DMS153 treated with DMSO at 0.1 percent for 48 hours (cell line): ENCODE data around the gene CREB3L1.

Experiments
- DNase-seq: peaks from one replicate; lab custom pipeline; 2025; ENCODE audit not compliant: unreplicated experiment; lab: John Stamatoyannopoulos, UW

CREB3L1 gene

DNA sequence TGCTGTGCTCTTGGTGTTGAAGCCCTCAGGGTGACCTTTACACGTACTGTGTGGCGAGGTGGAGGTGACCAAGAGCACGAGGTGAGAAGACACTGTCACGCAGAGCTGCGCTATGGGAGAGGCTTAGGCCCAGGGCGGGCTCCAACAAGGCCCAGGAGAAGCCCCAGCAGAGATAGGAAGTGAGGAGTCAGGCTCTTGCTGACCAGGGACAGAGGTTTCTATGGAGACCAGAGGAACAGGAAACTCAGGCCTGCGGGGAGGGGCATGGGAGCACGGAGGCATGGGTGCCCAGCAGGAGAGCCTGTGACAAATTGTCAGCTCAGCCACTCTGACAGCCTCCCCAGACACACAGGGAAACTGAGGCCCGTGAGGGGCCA lies 85.6 kb downstream of the CREB3L1 start:
- no peak for DNase-seq

DNA sequence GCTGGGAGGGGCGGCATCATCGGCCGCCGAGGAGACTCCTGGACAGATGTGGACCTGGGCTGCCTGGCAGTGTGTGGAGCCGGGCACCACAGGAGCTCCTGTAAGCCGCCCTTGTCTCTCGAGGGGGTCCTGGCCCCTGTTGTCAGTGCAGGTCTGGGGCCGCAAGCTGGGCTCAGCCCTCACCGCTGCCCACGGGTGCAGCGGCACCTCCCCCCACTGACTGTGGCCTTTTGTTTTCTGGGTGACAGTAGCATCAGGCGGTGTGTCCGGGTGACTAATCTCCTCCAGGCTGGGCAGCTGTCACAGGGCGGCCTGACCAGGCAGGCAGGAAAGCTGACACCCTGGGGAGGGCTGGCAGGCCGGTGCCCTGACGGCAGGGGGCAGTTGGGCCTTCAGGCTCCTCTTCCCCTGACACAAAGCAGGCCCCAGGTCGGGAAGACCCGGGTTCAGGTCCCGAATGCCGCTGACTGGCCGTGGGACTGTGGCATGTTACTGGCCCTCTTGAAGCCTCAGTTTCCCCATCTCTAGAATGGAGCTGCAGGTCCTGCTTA lies 86.1 kb downstream of the CREB3L1 start:
- no peak for DNase-seq

DNA sequence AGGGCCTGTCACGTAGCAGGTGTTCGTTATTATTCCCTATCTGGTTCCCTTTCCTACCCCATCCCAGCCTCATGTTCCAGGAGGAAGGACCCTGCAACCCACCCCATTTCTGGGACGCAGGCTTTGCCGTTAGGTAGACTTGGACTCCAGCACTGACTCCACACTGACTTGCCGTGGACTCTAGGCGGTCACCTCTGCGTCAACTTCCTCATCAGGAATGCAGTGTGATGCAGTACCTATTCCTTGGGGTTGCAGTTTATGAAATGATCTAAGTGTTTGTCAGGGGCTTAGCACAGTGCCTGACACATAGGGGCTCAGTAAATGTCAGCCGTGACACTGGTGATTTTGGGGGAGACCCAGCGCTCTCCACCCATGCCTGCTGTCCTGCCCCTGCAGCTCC lies 86.6 kb downstream of the CREB3L1 start:
- no peak for DNase-seq

DNA sequence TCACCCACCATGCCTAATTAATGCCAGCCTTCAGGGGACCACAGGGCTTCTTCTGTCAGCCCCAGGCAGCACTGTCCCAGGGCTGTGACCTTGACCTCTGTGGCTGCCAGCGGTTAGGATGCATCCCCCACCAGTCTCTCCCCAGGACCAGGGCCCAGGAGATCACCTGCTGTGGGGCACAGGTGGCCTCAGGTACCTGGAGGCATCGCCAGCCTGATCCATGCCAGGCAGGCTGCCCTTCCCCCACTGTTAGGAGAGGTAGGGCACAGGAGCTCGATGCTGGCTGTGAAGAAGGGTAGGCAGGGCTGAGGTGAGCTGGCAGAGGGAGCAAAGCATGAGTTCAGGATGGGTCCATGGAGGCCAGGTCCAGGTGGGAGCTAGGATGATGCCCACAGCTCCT lies 87.3 kb downstream of the CREB3L1 start:
- DNase-seq: no peak

DNA sequence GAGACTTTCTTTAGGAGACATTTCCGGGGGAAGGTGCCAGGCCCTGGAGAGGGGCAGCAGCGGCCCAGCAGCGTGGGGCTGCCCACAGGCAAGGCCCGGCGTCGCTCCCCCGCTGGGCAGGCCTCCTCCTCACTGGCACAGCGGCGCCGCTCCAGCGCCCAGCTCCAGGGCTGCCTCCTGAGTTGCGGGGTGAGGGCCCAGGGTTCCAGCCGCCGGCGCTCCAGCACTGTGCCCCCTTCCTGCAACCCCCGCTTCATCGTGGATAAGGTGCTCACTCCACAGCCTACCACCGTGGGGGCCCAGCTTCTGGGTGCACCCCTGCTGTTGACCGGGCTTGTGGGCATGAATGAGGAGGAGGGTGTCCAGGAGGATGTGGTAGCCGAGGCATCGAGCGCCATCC lies 88.8 kb downstream of the CREB3L1 start:
- DNase-seq: no peak

DNA sequence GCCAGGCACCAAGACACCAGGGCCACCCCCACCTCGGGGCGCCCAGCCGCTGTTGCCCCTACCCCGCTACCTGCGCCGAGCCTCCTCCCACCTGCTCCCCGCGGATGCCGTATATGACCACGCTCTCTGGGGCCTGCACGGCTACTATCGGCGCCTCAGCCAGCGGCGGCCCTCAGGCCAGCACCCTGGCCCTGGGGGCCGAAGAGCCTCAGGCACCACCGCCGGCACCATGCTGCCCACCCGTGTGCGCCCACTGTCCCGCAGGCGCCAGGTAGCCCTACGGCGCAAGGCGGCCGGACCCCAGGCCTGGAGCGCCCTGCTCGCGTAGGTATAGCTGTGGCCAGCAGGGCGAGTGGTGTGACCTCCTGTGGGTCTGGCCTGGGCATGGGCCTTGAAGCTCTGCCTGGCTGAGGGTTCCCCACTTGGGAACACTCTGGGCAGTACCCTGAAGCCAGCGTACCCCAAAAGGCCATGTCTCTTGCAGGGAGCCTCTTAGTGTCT lies 89.2 kb downstream of the CREB3L1 start:
- DNase-seq: no peak

DNA sequence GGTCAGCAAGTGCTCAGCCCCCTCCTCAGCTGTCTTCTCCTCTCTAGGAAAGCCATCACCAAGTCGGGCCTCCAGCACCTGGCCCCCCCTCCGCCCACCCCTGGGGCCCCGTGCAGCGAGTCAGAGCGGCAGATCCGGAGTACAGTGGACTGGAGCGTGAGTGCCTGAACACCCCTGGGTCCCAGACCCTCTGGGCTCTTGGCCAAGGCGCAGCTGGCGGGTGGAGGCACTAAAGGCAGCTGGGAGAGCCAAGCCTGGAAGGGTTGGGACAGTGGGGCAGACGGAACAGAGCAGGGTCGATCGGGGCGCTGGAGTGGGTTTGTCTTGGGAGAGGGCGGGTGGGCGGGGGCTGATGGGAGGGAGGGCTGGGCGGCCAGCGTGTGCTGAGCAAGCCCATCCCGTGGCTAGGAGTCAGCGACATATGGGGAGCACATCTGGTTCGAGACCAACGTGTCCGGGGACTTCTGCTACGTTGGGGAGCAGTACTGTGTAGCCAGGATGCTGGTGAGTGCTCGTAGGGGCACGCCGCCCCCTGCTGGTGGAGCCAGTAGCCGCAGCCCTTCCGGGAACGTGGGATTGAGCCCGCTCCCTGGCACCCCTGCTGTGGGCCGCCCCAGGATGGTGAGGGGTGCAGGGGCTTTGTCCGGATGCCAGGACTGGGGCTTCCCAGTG lies 89.9 kb downstream of the CREB3L1 start:
- DNase-seq: no peak

DNA sequence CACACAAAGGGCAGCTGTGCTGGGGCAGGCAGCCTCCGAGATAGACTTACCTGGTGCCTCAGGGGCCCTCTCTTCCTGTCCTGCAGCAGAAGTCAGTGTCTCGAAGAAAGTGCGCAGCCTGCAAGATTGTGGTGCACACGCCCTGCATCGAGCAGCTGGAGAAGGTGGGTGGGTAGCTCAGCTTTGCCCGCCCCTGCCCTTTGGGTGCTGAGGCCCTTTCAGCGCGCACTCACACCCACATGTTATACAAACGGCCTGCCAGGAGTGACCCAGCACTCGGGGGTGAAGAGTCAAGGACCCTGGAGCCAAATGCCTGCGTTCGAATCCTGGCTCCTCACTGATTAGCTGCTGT lies 90.4 kb downstream of the CREB3L1 start:
- DNase-seq: no peak

DNA sequence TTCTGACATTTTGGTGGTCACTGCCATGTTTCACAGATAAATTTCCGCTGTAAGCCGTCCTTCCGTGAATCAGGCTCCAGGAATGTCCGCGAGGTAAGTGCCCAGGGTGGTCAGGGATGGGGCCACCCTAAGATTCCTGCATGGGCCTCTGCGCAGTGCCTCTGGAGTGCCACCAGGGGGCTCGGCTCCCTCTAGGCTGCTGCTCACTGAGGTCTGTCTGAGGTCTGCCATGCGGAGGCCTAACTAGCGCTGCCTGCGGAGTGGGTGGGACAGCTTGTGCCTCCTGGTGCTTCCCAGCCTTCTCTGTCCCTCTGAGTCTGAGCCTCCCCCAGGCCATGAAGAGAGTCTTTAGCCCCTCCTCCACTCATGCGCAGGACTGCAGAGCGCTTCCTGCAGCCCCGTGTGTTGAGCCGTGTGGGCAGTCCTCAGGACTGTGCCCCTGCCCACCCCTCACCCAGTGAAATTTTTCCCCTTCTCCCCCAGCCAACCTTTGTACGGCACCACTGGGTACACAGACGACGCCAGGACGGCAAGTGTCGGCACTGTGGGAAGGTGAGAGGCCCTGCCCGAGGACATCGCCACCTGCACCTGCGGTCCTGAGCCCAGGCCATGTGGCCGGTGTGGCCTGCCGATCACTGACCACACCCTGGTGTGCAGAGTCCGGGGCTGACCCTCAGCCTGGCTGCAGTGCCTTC lies 92.1 kb downstream of the CREB3L1 start:
- no peak for DNase-seq

DNA sequence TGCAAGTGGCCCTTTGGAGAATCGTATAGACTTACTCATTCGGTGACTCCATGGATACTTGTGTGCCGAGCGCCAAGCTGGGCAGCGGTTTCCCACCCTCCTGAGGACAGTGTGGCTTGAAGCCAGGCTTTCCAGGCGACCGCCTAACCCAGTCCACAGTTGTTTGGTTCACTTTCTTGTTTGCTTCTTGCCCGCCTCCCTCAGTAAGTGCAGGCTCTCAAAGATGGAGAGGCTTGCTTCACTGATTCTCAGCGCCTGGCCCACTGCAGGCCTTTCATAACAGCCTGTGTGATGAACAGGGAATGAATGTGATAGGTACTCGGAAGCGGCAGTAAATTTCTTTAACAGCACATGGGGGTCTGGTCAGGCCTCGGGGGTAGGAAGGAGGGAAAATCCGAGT lies 92.8 kb downstream of the CREB3L1 start:
- DNase-seq: no peak
